Upper lobe of left lung (tissue), 6 donors: ENCODE measurements around the gene CD300LG. TPM values are rescaled to one million over a fixed set of nuclear protein-coding genes. Genes with fewer than 3 reads are reported as not detected.

Source experiments
- ATAC-seq, 2 donors: fragments of 200-7000 bp; cut with Tn5 transposase; one replicate each; pipeline ENCODE4 v1.9.1; 2022; ENCODE audit warnings: mild to moderate bottlenecking in 2 of 2, moderate library complexity in 2 of 2; ENCODE audit not compliant: low FRiP score in 2 of 2
- DNase-seq, 2 donors: peaks; one replicate each; pipeline ENCODE4 v3.0.0-alpha.2; 2019 to 2020
- H3K27ac ChIP-seq, 4 donors: fragments of 200-600 bp; sonication (generic); one replicate each; pipeline ENCODE4 v1.5.1; 2016 to 2019
- H3K27me3 ChIP-seq, 4 donors: fragments of 200-600 bp; sonication (generic); one replicate each; pipeline ENCODE4 v1.5.1; 2017 to 2019
- H3K36me3 ChIP-seq, 4 donors: fragments of 200-600 bp; sonication (generic); one replicate each; pipeline ENCODE4 v1.5.1; 2016 to 2019
- H3K4me1 ChIP-seq, 4 donors: fragments of 200-600 bp; sonication (generic); one replicate each; pipeline ENCODE4 v1.5.1; 2018 to 2019
- H3K4me3 ChIP-seq, 4 donors: fragments of 200-600 bp; sonication (generic); one replicate each; pipeline ENCODE4 v1.5.1; 2017 to 2019; ENCODE audit warnings: mild to moderate bottlenecking in 2 of 4, moderate library complexity in 1 of 4
- H3K9me3 ChIP-seq, 4 donors: fragments of 200-600 bp; sonication (generic); one replicate each; pipeline ENCODE4 v1.5.1; 2018 to 2019
- CTCF ChIP-seq, 6 experiments: fragments of 450-650 bp in 4 of 6; fragments of 200-600 bp in 2 of 6; sonication (generic) in 2 of 6; IDR thresholded peaks; one replicate each; pipeline ENCODE4 v1.5.1; 2016 to 2019; ENCODE audit warnings: antibody characterized with exemption in 6 of 6
- EP300 ChIP-seq, 4 donors: sonication (generic); formaldehyde crosslinking; IDR thresholded peaks; one replicate each; pipeline ENCODE4 v1.5.1; 2017; ENCODE audit warnings: antibody characterized with exemption in 4 of 4, control low read depth in 2 of 4
- POLR2A ChIP-seq, 4 donors: fragments of 450-650 bp; IDR thresholded peaks; one replicate each; pipeline ENCODE4 v1.5.1; 2016 to 2017; ENCODE audit warnings: antibody characterized with exemption in 4 of 4, mild to moderate bottlenecking in 2 of 4
- POLR2AphosphoS5 ChIP-seq, 2 donors: sonication (generic); formaldehyde crosslinking; IDR thresholded peaks; one replicate each; pipeline ENCODE4 v1.5.1; 2017; ENCODE audit warnings: antibody characterized with exemption in 2 of 2
- WGBS, 2 donors: methylation state at CpG; one replicate each; pipeline ENCODE4 v1.1.5; 2017 to 2018; 5-methylcytosine and 5-hydroxymethylcytosine counted together
- total RNA-seq, 6 donors: library from RNA; depleted of rRNA in 4 of 6; stranded (reverse); fragments of >200 nt in 4 of 6; gene quantifications; one replicate each; pipeline versions ENCODE4 v1.1.0 to v1.2.1, GENCODE V29; 2016 to 2021
- donor health status: DM: no; HTN: no; CAD: no; lungs with moderate emphysema.
- donor health status: DM: no; HTN: yes; CAD: no; lungs with severe emphysema.

CD300LG gene
- total RNA-seq, 6 donors from 2014 or later = 0.71 to 65.9 (median 7.8) TPM

DNA sequence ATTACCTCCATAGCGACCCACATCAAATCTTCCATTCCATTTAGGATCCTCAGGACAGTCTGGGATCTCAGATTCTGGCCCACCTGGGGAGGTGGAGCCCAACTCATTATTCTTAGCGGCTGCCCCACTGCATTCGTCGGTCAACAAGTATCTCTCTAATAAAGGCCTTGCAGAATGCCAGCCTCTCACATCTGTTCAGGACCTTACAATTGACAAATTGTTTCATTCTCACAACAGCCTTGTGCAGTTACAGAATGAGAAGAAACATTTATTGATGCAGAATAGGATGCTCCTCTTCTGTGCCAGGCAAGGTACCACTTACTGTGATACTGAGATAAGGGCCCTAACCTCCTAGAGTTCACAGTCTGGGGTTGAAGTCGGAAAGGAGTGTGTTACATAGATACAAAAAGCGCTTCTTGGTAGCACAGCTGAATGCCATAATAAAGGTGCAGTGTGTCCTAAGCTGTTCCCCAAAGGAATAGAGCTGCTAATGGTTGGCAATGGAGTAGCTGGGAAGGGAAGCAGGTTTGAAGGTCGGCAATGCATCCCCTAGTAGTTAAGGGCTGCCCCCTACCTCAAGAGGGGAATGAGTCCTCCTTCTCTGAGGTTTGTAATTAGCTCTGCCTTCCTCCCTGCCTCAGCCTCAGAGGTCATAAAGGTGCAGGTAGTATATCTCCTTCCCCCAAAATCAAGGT, 62.7 kb downstream of the CD300LG start:
- ATAC-seq (no peak), DNase-seq (no peak)
- Histone ChIP-seq H3K9me3 (no peaks in the 10 kb centered on the region), H3K4me3 (no peak overlapping the region), H3K27me3 (peaks cover 0 to 29% (median 14%) of the 10 kb centered on the region in 4 donors), H3K36me3 (no peaks in the 10 kb centered on the region), H3K4me1 (peaks cover 27 to 32% (median 28%) of the 10 kb centered on the region in 4 donors), H3K27ac (no peak overlapping the region)
- 65 to 75% methylated on average over 7 of the region's 7 CpGs for WGBS, 2 donors
- TF ChIP-seq POLR2AphosphoS5 (IDR thresholded peaks at IDR 0.05) (no peak), EP300 (IDR thresholded peaks at IDR 0.05) (no peak), CTCF (IDR thresholded peaks at IDR 0.05) (no peak), POLR2A (IDR thresholded peaks at IDR 0.05) (no peak)

DNA sequence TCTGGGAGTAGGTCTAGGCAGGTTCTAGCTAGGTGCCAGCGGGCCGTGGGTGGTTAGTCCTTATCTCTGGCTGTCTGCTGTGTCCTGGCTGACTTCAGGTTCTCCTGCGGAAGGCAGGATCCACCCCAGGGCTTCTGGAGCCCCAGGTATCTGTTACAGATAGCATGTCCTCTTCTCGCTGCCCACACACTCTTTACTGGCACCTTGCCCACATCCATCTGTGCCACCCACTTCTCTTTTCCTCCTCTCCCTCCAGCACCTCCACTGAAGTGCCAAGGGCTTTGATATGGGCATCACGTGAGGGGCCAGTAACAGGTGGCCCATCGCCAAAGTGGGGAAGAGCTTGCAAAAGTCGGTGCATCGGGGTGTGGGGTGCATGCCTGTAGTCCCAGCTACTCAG, 64.9 kb downstream of the CD300LG start:
- H3K4me1 ChIP-seq = peaks cover 13 to 19% (median 15%) of the 10 kb centered on the region in 4 donors
- DNase-seq (no peak), ATAC-seq (no peak)
- no peaks in the 10 kb centered on the region for H3K36me3 ChIP-seq
- H3K27ac ChIP-seq = no peak overlapping the region
- TF ChIP-seq CTCF (IDR thresholded peaks at IDR 0.05) (no peak), POLR2A (IDR thresholded peaks at IDR 0.05) (no peak), EP300 (IDR thresholded peaks at IDR 0.05) (no peak), POLR2AphosphoS5 (IDR thresholded peaks at IDR 0.05) (no peak)
- WGBS, 2 donors = 48 to 61% methylated on average over 7 to 8 of the region's 8 CpGs
- H3K4me3 ChIP-seq = no peak overlapping the region
- H3K9me3 ChIP-seq = no peaks in the 10 kb centered on the region
- peaks cover 0 to 14% (median 6%) of the 10 kb centered on the region in 4 donors for H3K27me3 ChIP-seq

DNA sequence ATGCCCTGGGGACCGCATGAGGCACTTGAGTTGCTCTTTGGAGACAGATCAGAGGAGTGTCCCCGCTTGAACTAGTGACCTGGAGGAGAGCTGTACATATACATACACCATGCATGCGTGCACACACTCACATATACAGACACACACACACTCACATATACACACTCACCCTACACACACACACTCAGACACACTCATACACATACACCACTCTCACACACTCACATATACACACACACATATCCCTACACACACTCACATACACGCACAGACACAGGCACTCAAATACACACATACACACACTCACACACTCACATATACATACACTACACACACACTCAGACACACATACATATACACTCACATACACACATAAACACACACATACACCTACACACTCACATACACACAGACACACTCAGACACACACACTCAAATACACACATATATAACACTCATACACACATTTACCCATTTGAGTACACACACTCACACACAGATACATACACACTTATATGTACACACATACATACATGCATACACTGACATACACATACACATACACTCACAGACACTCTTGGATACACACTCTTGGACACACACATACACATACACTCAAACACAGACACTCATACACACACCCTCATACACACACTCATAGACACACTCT, 65.8 kb downstream of the CD300LG start:
- no peak overlapping the region for H3K27ac ChIP-seq
- H3K9me3 ChIP-seq = no peaks in the 10 kb centered on the region
- ATAC-seq (no peak), DNase-seq (no peak)
- H3K4me1 ChIP-seq = peaks cover 5 to 19% (median 12%) of the 10 kb centered on the region in 4 donors
- H3K4me3 ChIP-seq = no peak overlapping the region
- TF ChIP-seq CTCF (IDR thresholded peaks at IDR 0.05) (no peak), POLR2A (IDR thresholded peaks at IDR 0.05) (no peak), POLR2AphosphoS5 (IDR thresholded peaks at IDR 0.05) (no peak), EP300 (IDR thresholded peaks at IDR 0.05) (no peak)
- no peaks in the 10 kb centered on the region for H3K36me3 ChIP-seq
- WGBS, 2 donors = 64% methylated on average over 4 of the region's 4 CpGs
- H3K27me3 ChIP-seq = peaks cover 0 to 8% (median 3%) of the 10 kb centered on the region in 4 donors

Other genes starting within 250 kb of the CD300LG start
- gene MEOX1, start 185.3 kb upstream of the CD300LG start, total RNA-seq = 1 to 10 TPM in 2 of 6 donors, under 1 TPM in 1, not detected in 3; 0.98 to 3.0 (median 1.6) TPM
- gene SOST, start 88.4 kb upstream of the CD300LG start, total RNA-seq = not detected
- gene DUSP3, start 68.2 kb upstream of the CD300LG start, total RNA-seq = 100 to 1,000 TPM in 3 of 6 donors, 10 to 100 TPM in 3; 58.7 to 122 (median 101) TPM
- under 1 TPM in 1 of 6 donors, not detected in 5; 0.17 TPM for gene CFAP97D1, start 66.7 kb upstream of the CD300LG start, total RNA-seq
- 100 to 1,000 TPM in 1 of 6 donors, 10 to 100 TPM in 5; 16.2 to 142 (median 38.5) TPM for gene MPP3, start 14.0 kb upstream of the CD300LG start, total RNA-seq
- 1 to 10 TPM in 2 of 6 donors, under 1 TPM in 3, not detected in 1; 0.20 to 2.0 (median 0.74) TPM for gene MPP2, start 60.4 kb downstream of the CD300LG start, total RNA-seq
- not detected for gene PPY, start 95.3 kb downstream of the CD300LG start, total RNA-seq
- under 1 TPM in 1 of 6 donors, not detected in 5; 0.60 TPM for gene PYY, start 106.8 kb downstream of the CD300LG start, total RNA-seq
- 10 to 100 TPM in 1 of 6 donors, 1 to 10 TPM in 5; 4.3 to 12.4 (median 7.0) TPM for gene NAGS, start 157.4 kb downstream of the CD300LG start, total RNA-seq
- gene TMEM101, start 167.8 kb downstream of the CD300LG start, total RNA-seq = 10 to 100 TPM; 10.5 to 36.9 (median 29.1) TPM
- 10 to 100 TPM; 14.8 to 38.3 (median 33.6) TPM for gene LSM12, start 219.5 kb downstream of the CD300LG start, total RNA-seq
- 10 to 100 TPM; 16.8 to 63.0 (median 33.8) TPM for gene G6PC3, start 223.6 kb downstream of the CD300LG start, total RNA-seq